SU-DHL-6 (cell line): ENCODE results near the gene FAN1.

Experiments used
- H2AFZ ChIP-seq: fragments of 200-600 bp; sonication (generic); 2 replicates; pipeline ENCODE4 v1.6.1; 2014; ENCODE audit warnings: low read depth, mild to moderate bottlenecking, moderate library complexity, mixed read lengths, antibody characterized with exemption, low read length; ENCODE audit not compliant: severe bottlenecking
- H3F3A ChIP-seq: fragments of 200-600 bp; shearing (Covaris generic); 2 replicates; pipeline ENCODE4 v1.6.0; 2016; ENCODE audit warnings: antibody characterized with exemption, mild to moderate bottlenecking; ENCODE audit not compliant: insufficient read depth
- H3K27ac ChIP-seq: fragments of 200-600 bp; sonication (generic); 2 replicates; pipeline ENCODE4 v1.5.1; 2016; ENCODE audit warnings: low read depth, mild to moderate bottlenecking, low read length, moderate library complexity, mixed read lengths
- H3K27me3 ChIP-seq: fragments of 200-600 bp; sonication (generic), shearing (Covaris generic); 2 replicates; pipeline ENCODE4 v1.6.0; 2014; ENCODE audit warnings: mild to moderate bottlenecking, low read length
- H3K36me3 ChIP-seq: fragments of 200-600 bp; sonication (generic); 2 replicates; pipeline ENCODE4 v1.6.1; 2014; ENCODE audit warnings: mild to moderate bottlenecking, low read length, mixed read lengths
- H3K4me2 ChIP-seq: fragments of 300-600, 200-600 bp; shearing (Covaris generic), sonication (generic); 2 replicates; pipeline ENCODE4 v1.6.0; 2014; ENCODE audit warnings: low read length, low read depth, mild to moderate bottlenecking; ENCODE audit not compliant: poor library complexity, severe bottlenecking
- H3K4me3 ChIP-seq: fragments of 200-600 bp; sonication (generic); 2 replicates; pipeline ENCODE4 v1.5.1; 2014; ENCODE audit warnings: antibody characterized with exemption, low read length, mild to moderate bottlenecking, mixed read lengths; ENCODE audit not compliant: insufficient read depth, poor library complexity, severe bottlenecking
- H3K79me2 ChIP-seq: fragments of 200-600 bp; sonication (generic); 2 replicates; pipeline ENCODE4 v1.6.1; 2014; ENCODE audit warnings: mild to moderate bottlenecking, low read length, moderate library complexity; ENCODE audit not compliant: insufficient read depth
- H3K9ac ChIP-seq: fragments of 200-600 bp; sonication (generic); 2 replicates; pipeline ENCODE4 v1.7.0; 2014; ENCODE audit warnings: mild to moderate bottlenecking, low read length
- H3K9me2 ChIP-seq: fragments of 200-600 bp; sonication (generic); replicated peaks from 2 replicates; pipeline ENCODE4 v1.6.1; 2014; ENCODE audit warnings: low read length; ENCODE audit not compliant: insufficient read depth
- H3K9me3 ChIP-seq: fragments of 200-600 bp; sonication (generic); 2 replicates; pipeline ENCODE4 v1.6.1; 2014; ENCODE audit warnings: low read length, mixed read lengths; ENCODE audit not compliant: insufficient read depth
- H4K20me1 ChIP-seq: fragments of 200-600 bp; sonication (generic); 2 replicates; pipeline ENCODE4 v1.6.1; 2014; ENCODE audit warnings: low read depth, mild to moderate bottlenecking, antibody characterized with exemption, low read length, moderate library complexity, mixed read lengths
- EZH2phosphoT487 ChIP-seq: fragments of 200-600 bp; sonication (generic), shearing (Covaris generic); conservative IDR thresholded peaks from 2 replicates; pipeline ENCODE4 v1.6.1; 2018; ENCODE audit warnings: mild to moderate bottlenecking, antibody characterized with exemption, low read length, moderate library complexity, mixed read lengths
- TF ChIP-seq, protein P1 (sequence below): fragments of 200-600 bp; sonication (generic); IDR thresholded peaks from one replicate; pipeline ENCODE4 v1.5.1; 2017; ENCODE audit warnings: antibody characterized with exemption, mild to moderate bottlenecking, low read length, moderate library complexity; ENCODE audit not compliant: insufficient read depth, poor library complexity, severe bottlenecking

The FAN1 gene

GRCh38 chr15:30953731-30954378 is 50.1 kb downstream of the FAN1 start:
- H3K36me3 ChIP-seq = peaks cover 17% of the 10 kb centered on the region; the same call in 1 of the 2 replicates
- H3K4me2 ChIP-seq = no peak overlapping the region
- no peaks in the 10 kb centered on the region for H3K9me3 ChIP-seq
- H3K79me2 ChIP-seq = no peaks in the 10 kb centered on the region
- no peak overlapping the region for H3K9ac ChIP-seq
- TF ChIP-seq EZH2phosphoT487 = no peak
- TF ChIP-seq, protein P1, sequence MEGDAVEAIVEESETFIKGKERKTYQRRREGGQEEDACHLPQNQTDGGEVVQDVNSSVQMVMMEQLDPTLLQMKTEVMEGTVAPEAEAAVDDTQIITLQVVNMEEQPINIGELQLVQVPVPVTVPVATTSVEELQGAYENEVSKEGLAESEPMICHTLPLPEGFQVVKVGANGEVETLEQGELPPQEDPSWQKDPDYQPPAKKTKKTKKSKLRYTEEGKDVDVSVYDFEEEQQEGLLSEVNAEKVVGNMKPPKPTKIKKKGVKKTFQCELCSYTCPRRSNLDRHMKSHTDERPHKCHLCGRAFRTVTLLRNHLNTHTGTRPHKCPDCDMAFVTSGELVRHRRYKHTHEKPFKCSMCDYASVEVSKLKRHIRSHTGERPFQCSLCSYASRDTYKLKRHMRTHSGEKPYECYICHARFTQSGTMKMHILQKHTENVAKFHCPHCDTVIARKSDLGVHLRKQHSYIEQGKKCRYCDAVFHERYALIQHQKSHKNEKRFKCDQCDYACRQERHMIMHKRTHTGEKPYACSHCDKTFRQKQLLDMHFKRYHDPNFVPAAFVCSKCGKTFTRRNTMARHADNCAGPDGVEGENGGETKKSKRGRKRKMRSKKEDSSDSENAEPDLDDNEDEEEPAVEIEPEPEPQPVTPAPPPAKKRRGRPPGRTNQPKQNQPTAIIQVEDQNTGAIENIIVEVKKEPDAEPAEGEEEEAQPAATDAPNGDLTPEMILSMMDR = no peak
- no peak overlapping the region for H2AFZ ChIP-seq
- H3K9me2 ChIP-seq = no peaks in the 10 kb centered on the region
- no peaks in the 10 kb centered on the region for H3F3A ChIP-seq
- H4K20me1 ChIP-seq = no peaks in the 10 kb centered on the region
- H3K4me3 ChIP-seq = no peak overlapping the region
- H3K27ac ChIP-seq = no peak overlapping the region
- H3K27me3 ChIP-seq = no peaks in the 10 kb centered on the region

- no peaks in the 10 kb centered on the region for H3K27me3 ChIP-seq
- H3F3A ChIP-seq = no peaks in the 10 kb centered on the region
- H3K36me3 ChIP-seq = peaks cover 13% of the 10 kb centered on the region; the same call in 1 of the 2 replicates
- TF ChIP-seq, protein P1 = no peak
- TF ChIP-seq EZH2phosphoT487 = no peak
- H3K4me3 ChIP-seq = no peak overlapping the region
- no peak overlapping the region for H3K4me2 ChIP-seq
- H4K20me1 ChIP-seq = no peaks in the 10 kb centered on the region
- H3K9me2 ChIP-seq = no peaks in the 10 kb centered on the region
- no peaks in the 10 kb centered on the region for H3K9me3 ChIP-seq
- H3K27ac ChIP-seq = no peak overlapping the region
- H3K9ac ChIP-seq = no peak overlapping the region
- no peak overlapping the region for H2AFZ ChIP-seq
- no peaks in the 10 kb centered on the region for H3K79me2 ChIP-seq
Observed at GRCh38 chr15:30954674-30955073, 51.0 kb downstream of the FAN1 start.

DNA sequence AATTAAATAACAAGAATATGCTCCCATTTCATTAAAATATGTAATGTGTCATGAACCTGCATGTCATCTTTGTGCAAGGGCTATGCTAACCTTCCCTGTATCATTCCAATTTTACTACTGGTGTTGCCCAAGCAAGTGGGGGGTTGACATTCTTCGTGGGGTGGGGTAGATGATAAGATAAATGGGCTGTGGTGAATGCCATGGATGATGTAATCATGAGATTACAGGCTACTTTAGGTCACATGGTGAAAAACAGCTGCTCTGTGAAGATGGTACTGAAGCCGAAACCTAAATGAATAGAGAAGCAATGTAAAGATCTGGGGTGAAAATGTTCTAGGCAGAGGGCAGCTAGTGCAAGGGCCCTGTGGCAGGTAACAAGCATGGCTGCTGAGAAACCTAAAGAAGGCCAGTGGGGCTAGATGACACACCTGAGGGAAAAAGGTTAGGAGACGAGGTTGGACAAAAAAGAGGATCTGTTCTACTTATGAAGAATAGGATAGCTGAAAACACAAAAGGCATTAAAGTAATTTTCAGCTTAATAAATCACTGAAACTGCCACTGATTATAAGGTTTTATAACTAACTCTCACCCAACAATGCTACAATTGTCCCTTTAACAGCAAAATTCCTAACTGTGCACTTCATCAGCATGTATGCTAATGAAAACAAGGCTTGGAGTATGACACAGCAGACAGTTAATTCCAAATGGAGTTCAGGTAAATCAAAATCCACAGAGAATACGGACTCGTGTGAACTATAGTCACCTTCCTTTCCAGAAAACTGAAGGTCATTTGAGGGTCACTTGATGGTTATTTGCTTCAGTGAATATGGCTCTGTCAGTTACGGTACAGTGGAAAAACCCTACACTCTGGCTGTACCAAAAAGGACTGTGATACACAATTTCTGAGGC is 52.8 kb downstream of the FAN1 start:
- no peaks in the 10 kb centered on the region for H3K9me2 ChIP-seq
- no peaks in the 10 kb centered on the region for H3K9me3 ChIP-seq
- H3K4me3 ChIP-seq = no peak overlapping the region
- H3K36me3 ChIP-seq = 0 out of 2 replicates have a peak, but pooled peaks cover 7% of the 10 kb centered on the region
- no peaks in the 10 kb centered on the region for H3K79me2 ChIP-seq
- H4K20me1 ChIP-seq = no peaks in the 10 kb centered on the region
- H3K27me3 ChIP-seq = no peaks in the 10 kb centered on the region
- TF ChIP-seq EZH2phosphoT487 = no peak
- TF ChIP-seq, protein P1 = no peak
- no peak overlapping the region for H2AFZ ChIP-seq
- no peak overlapping the region for H3K27ac ChIP-seq
- H3K9ac ChIP-seq = no peak overlapping the region
- no peak overlapping the region for H3K4me2 ChIP-seq
- H3F3A ChIP-seq = no peaks in the 10 kb centered on the region
